Measurements from ENCODE around the gene APLP1.
A peak's percentile ranks its signal among the peaks of the same experiment; 100 is the strongest.
"Not testable (repeated sequence)": the region's sequence is repeated elsewhere in the genome, so short reads cannot be mapped to it uniquely, and the experiment has no call there.

APLP1 gene

GRCh38 chr19:35885225-35885738 is 16.9 kb downstream of the APLP1 start:
- DNase-seq: no peak

- no peak for DNase-seq
Measured at GRCh38 chr19:35885904-35886303, 17.5 kb downstream of the APLP1 start.

- DNase-seq: no peak
Measured at GRCh38 chr19:35887197-35887596, 18.8 kb downstream of the APLP1 start.

- no peak for DNase-seq
Measured at GRCh38 chr19:35888398-35888797, 20.0 kb downstream of the APLP1 start.

- DNase-seq: no peak
Measured at GRCh38 chr19:35889370-35890112, 21.2 kb downstream of the APLP1 start.

GRCh38 chr19:35890113-35890650 is 21.8 kb downstream of the APLP1 start:
- DNase-seq: no peak

GRCh38 chr19:35891819-35892218 is 23.4 kb downstream of the APLP1 start:
- DNase-seq: not testable (repeated sequence)

GRCh38 chr19:35894342-35894741 is 26.0 kb downstream of the APLP1 start:
- no peak for DNase-seq

- no peak for DNase-seq
Measured at GRCh38 chr19:35895911-35896642, 27.7 kb downstream of the APLP1 start.

- DNase-seq: no peak
Measured at GRCh38 chr19:35896643-35897040, 28.3 kb downstream of the APLP1 start.

GRCh38 chr19:35897706-35898451 is 29.5 kb downstream of the APLP1 start:
- DNase-seq: no peak

GRCh38 chr19:35898499-35898809 is 30.1 kb downstream of the APLP1 start:
- DNase-seq: no peak

GRCh38 chr19:35899547-35900214 is 31.3 kb downstream of the APLP1 start:
- peak; percentile 87 for DNase-seq

GRCh38 chr19:35901055-35901644 is 32.8 kb downstream of the APLP1 start:
- DNase-seq: no peak

GRCh38 chr19:35901854-35902661 is 33.7 kb downstream of the APLP1 start, which contains the start of gene HCST:
Gene HCST (plus strand): TSS chr19:35902529. CDS start chr19:35902594, 65 bp downstream.
- DNase-seq: no peak

- no peak for DNase-seq
Measured at GRCh38 chr19:35902870-35903475, 34.6 kb downstream of the APLP1 start.

- DNase-seq: peak; percentile 70
Measured at GRCh38 chr19:35903550-35904179, 35.3 kb downstream of the APLP1 start.

GRCh38 chr19:35904311-35905068 is 36.1 kb downstream of the APLP1 start:
- no peak for DNase-seq

- DNase-seq: no peak
Measured at GRCh38 chr19:35905178-35905727, 36.9 kb downstream of the APLP1 start.
